ENCODE data around the gene ATG7. TPM values are rescaled to one million over a fixed set of nuclear protein-coding genes. Genes with fewer than 3 reads are reported as not detected.
A peak's percentile ranks its signal among the peaks of the same experiment; 100 is the strongest.
"Not testable (repeated sequence)": the region's sequence is repeated elsewhere in the genome, so short reads cannot be mapped to it uniquely, and the experiment has no call there.

Gene ATG7
- total RNA-seq, 1 donor from 2014 or later, result 68.9 TPM

- intact Hi-C loops (cut with DNase I), result no loop called here
These were observed 21.0 kb upstream of the ATG7 start for GRCh38 chr3:11250902-11251806.

GRCh38 chr3:11251807-11252176 lies 20.4 kb upstream of the ATG7 start:
- DNase-seq (ENCODE audit: low spot score) (no peak), ATAC-seq (peak; percentile 79)
- intact Hi-C loops (cut with DNase I), result no loop called here

More at GRCh38 chr3:11250902-11251806, 21.0 kb upstream of the ATG7 start:
- ATAC-seq, result peak; percentile 36
- no peak for DNase-seq (ENCODE audit: low spot score)

- DNase-seq (ENCODE audit: low spot score) (no peak), ATAC-seq (no peak)
- intact Hi-C loops (cut with DNase I), result no loop called here
These were observed 17.3 kb upstream of the ATG7 start for GRCh38 chr3:11254876-11255275.

- intact Hi-C loops (cut with DNase I); ATAC-seq; DNase-seq (ENCODE audit: low spot score): not testable (repeated sequence)
These were observed 16.7 kb upstream of the ATG7 start for GRCh38 chr3:11255537-11255936.

GRCh38 chr3:11258958-11259357 lies 13.2 kb upstream of the ATG7 start:
- DNase-seq (ENCODE audit: low spot score), result no peak
- intact Hi-C loops (cut with DNase I), result no loop called here
- no peak for ATAC-seq

GRCh38 chr3:11260460-11260859 lies 11.7 kb upstream of the ATG7 start:
- DNase-seq (ENCODE audit: low spot score), result no peak
- intact Hi-C loops (cut with DNase I), result no loop called here
- no peak for ATAC-seq

- DNase-seq (ENCODE audit: low spot score) (no peak), ATAC-seq (no peak)
- intact Hi-C loops (cut with DNase I), result no loop called here
These were observed 3.2 kb upstream of the ATG7 start for GRCh38 chr3:11269007-11269406.

GRCh38 chr3:11272906-11273574 lies 843 bp downstream of the ATG7 start:
- ATAC-seq (no peak), DNase-seq (ENCODE audit: low spot score) (no peak)
- intact Hi-C loops (cut with DNase I), result no loop called here

- intact Hi-C loops (cut with DNase I), result no loop called here
- DNase-seq (ENCODE audit: low spot score) (no peak), ATAC-seq (no peak)
These were observed 1.7 kb downstream of the ATG7 start for GRCh38 chr3:11273891-11274291.

- DNase-seq (ENCODE audit: low spot score) (no peak), ATAC-seq (no peak)
- intact Hi-C loops (cut with DNase I), result no loop called here
These were observed 2.5 kb downstream of the ATG7 start for GRCh38 chr3:11274566-11275142.

- no peak for ATAC-seq
- no peak for DNase-seq (ENCODE audit: low spot score)
- intact Hi-C loops (cut with DNase I), result no loop called here
These were observed 3.7 kb downstream of the ATG7 start for GRCh38 chr3:11275926-11276325.

GRCh38 chr3:11276901-11277300 lies 4.7 kb downstream of the ATG7 start:
- intact Hi-C loops (cut with DNase I), result no loop called here
- no peak for ATAC-seq
- DNase-seq (ENCODE audit: low spot score), result no peak

- ATAC-seq (peak; percentile 95), DNase-seq (ENCODE audit: low spot score) (no peak)
- intact Hi-C loops (cut with DNase I), result no loop called here
These were observed 10.3 kb downstream of the ATG7 start for GRCh38 chr3:11282250-11283138.

- intact Hi-C loops (cut with DNase I), result no loop called here
- ATAC-seq (no peak), DNase-seq (ENCODE audit: low spot score) (no peak)
These were observed 10.9 kb downstream of the ATG7 start for GRCh38 chr3:11283139-11283475.

GRCh38 chr3:11284011-11284410 lies 11.8 kb downstream of the ATG7 start:
- no peak for ATAC-seq
- intact Hi-C loops (cut with DNase I), result no loop called here
- no peak for DNase-seq (ENCODE audit: low spot score)

- no peak for ATAC-seq
- intact Hi-C loops (cut with DNase I), result no loop called here
These were observed 13.3 kb downstream of the ATG7 start for GRCh38 chr3:11285471-11285870.

GRCh38 chr3:11287404-11287803 lies 15.2 kb downstream of the ATG7 start:
- intact Hi-C loops (cut with DNase I), result no loop called here
- DNase-seq (ENCODE audit: low spot score) (no peak), ATAC-seq (no peak)

More at GRCh38 chr3:11285471-11285870, 13.3 kb downstream of the ATG7 start:
- no peak for DNase-seq (ENCODE audit: low spot score)

- intact Hi-C loops (cut with DNase I), result no loop called here
- ATAC-seq, result peak; percentile 33
These were observed 15.9 kb downstream of the ATG7 start for GRCh38 chr3:11288021-11288491.

More at GRCh38 chr3:11288021-11288491, 15.9 kb downstream of the ATG7 start:
- DNase-seq (ENCODE audit: low spot score), result no peak
